AML-193 (cell line): Measurements from ENCODE around the gene OGFOD3.
"Not testable (repeated sequence)": the region's sequence is repeated elsewhere in the genome, so short reads cannot be mapped to it uniquely, and the experiment has no call there.

Experiments used
- DNase-seq, 2 experiments: peaks; one replicate each; lab custom pipeline; 2025; lab: John Stamatoyannopoulos, UW

Gene OGFOD3

GRCh38 chr17:82351713-82352488, 66.5 kb downstream of the OGFOD3 start:
- DNase-seq, result peak; percentile 87 to 90

DNA sequence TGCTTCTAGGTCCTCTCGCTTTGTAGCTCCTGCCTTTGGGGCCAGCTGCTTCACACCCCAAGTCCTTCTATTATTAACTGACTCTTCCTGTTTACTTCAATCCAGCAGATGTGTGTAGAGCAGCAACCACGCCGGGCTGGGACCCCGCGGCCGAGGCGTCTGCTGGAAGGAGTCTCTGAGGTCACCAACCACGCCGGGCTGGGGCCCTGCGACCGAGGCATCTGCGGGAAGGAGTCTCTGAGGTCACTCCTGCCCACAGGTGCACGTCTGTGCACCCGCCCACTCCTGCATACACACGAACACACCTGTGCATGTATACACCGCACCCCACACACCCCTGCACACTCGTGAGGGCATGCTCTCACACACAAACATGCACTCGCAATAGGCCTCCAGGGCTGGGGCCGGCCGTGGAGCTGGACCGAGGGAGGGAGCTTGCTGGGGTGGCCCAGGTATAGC, 67.1 kb downstream of the OGFOD3 start:
- DNase-seq, result no peak

GRCh38 chr17:82350182-82351030, 68.0 kb downstream of the OGFOD3 start:
- peak; percentile 63 to 74 for DNase-seq

DNA sequence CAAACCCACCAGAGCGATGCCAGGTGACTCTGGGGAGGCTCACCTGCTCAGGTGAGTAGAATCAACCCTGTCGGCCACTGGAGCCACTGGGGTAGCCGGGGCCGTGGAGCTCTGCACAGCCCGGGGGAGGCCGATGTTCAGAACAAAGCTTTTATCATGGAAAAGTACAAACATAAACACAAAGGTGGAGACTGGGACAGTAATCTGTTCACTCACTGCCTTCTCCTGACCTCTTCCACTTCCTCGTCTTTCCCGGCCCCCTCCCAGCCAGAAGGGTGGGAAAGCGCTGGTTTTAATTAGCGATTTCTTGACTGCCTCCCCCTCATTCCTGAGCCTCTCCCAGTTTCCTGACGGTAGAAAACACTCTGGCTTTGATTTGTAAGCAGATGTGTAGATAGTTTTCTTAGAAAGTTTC, 69.1 kb downstream of the OGFOD3 start:
- no peak for DNase-seq

- DNase-seq, result no peak
Measured at GRCh38 chr17:82348866-82349265, 69.5 kb downstream of the OGFOD3 start.

DNA sequence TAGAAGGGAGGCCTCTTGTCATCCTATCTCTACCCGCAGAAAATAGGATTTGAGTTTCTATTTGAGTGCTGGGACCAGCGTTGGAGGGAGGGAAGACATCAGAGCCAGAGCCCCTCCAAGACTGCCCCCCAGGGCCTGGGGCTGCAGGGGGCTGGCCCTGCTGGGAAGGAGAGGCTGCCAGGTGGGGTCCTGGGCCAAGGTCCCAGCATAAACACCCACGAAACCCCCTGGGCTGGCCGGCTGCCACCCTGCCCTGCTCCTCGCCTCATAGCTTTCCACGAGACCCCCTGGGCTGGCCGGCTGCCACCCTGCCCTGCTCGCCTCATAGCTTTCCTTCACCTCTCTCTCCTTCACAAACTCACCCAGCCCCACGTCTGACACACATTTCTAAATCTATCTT, 70.0 kb downstream of the OGFOD3 start:
- no peak for DNase-seq

- not testable (repeated sequence) for DNase-seq
Measured at GRCh38 chr17:82347994-82348393, 70.4 kb downstream of the OGFOD3 start.

GRCh38 chr17:82346342-82347300, 71.8 kb downstream of the OGFOD3 start:
- no peak for DNase-seq

DNA sequence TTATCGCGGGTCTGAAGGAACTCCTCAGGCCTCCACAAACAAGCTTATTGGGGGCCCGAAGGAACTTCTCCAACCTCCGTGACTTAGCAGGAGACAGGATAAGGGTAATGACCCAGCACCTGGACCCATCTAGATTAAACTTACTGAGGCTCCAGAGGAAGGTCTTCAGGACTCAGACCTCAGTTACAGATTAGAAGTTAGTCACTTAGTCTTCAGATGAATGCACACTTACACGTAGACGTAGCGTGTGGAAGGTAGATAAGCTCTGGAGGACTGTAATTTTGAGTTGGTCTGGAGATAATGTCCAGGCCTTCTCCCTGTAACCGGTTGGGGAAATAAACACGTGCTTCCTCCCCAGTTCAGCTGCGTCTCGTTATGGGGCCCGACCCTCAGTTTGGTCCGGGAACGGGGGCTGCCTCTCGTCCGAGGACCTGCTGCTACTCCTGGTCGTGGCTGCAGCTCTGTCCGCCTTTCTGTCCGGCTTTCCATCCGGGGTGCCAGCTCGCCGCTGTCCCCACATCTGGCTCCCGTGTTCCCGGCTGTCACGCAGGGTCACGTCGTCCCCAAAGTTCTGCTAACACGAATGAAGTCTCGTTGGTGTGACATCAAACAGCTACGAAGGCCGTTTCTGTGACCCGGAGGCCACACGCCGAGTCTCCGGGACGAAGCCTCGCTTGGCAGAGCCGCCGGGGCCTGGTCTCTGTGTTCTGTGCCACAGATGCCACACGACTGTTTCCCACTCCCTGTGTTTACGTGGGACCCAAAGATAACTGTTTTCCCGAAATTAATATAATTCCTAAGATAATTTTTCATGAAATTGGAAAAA, 73.0 kb downstream of the OGFOD3 start:
- no peak for DNase-seq

DNA sequence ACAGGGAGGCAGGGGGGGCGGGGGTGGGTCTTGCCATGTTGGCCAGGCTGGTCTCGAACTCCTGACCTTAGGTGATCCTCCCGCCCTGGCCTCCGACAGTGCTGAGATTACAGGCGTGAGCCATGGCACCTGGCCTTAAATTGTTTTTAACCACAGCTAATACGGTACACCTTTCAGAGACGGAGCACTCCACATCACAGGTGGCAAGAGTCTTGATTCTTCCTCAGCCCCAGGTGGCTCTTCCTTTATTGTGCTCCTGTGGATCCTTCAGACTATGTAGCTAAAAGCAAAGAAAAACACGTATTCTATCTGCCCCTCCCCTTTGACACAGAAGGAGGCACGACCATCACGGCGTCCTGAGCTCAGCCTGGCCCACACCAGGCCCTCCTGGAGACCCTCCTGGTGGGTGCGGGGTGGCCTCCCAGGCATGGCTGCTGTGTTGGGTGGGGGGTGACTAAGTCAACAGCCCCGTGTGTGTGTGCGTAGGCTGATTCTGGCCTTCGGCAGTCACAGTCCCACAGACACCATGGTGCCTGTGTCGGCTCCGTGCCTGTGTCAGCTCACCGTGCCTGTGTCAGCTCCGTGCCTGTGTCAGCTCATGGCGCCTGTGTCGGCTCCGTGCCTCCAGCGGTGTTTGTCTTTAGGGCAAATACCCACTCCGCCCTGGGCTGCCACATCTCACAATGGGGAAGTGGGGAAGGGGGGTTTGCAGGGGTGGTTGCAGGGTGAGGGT, 74.0 kb downstream of the OGFOD3 start:
- DNase-seq, result no peak

- no peak for DNase-seq
Measured at GRCh38 chr17:82343560-82343959, 74.8 kb downstream of the OGFOD3 start.

GRCh38 chr17:82342361-82343079, 75.9 kb downstream of the OGFOD3 start:
- DNase-seq, result no peak

GRCh38 chr17:82339634-82340580, 78.5 kb downstream of the OGFOD3 start:
- DNase-seq, result no peak
